ENCODE data around the gene CLEC16A.

The CLEC16A gene

GRCh38 chr16:11097787-11098167 is 153.4 kb downstream of the CLEC16A start:
- no peak overlapping the region for H3K4me3 ChIP-seq (ENCODE audit: low read depth, low read length)
- no peak for TF ChIP-seq CTCF (IDR thresholded peaks at IDR 0.05; ENCODE audit: low read depth, low read length)

- H3K4me3 ChIP-seq (ENCODE audit: low read depth, low read length): no peak overlapping the region
- no peak for TF ChIP-seq CTCF (IDR thresholded peaks at IDR 0.05; ENCODE audit: low read depth, low read length)
These were observed 154.4 kb downstream of the CLEC16A start for GRCh38 chr16:11098601-11099390.

GRCh38 chr16:11099672-11100205 is 155.4 kb downstream of the CLEC16A start:
- no peak overlapping the region for H3K4me3 ChIP-seq (ENCODE audit: low read depth, low read length)
- TF ChIP-seq CTCF (IDR thresholded peaks at IDR 0.05; ENCODE audit: low read depth, low read length): no peak

GRCh38 chr16:11100239-11100750 is 155.9 kb downstream of the CLEC16A start:
- TF ChIP-seq CTCF (IDR thresholded peaks at IDR 0.05; ENCODE audit: low read depth, low read length): peak; percentile 45
- no peak overlapping the region for H3K4me3 ChIP-seq (ENCODE audit: low read depth, low read length)

- no peak overlapping the region for H3K4me3 ChIP-seq (ENCODE audit: low read depth, low read length)
- TF ChIP-seq CTCF (IDR thresholded peaks at IDR 0.05; ENCODE audit: low read depth, low read length): no peak
These were observed 156.9 kb downstream of the CLEC16A start for GRCh38 chr16:11101283-11101682.

- H3K4me3 ChIP-seq (ENCODE audit: low read depth, low read length): no peak overlapping the region
- 0 out of 2 replicates have a peak, but pooled peaks have one; percentile 3 for TF ChIP-seq CTCF (IDR thresholded peaks at IDR 0.05; ENCODE audit: low read depth, low read length)
These were observed 157.5 kb downstream of the CLEC16A start for GRCh38 chr16:11101695-11102522.

All from WI38 (cell line).